Measurements from ENCODE around the gene FBXO8. TPM values are rescaled to one million over a fixed set of nuclear protein-coding genes. Genes with fewer than 3 reads are reported as not detected.

FBXO8 gene
- total RNA-seq, 3 donors from 2014 or later: 29.2 to 49.0 (median 35.2) TPM

DNA sequence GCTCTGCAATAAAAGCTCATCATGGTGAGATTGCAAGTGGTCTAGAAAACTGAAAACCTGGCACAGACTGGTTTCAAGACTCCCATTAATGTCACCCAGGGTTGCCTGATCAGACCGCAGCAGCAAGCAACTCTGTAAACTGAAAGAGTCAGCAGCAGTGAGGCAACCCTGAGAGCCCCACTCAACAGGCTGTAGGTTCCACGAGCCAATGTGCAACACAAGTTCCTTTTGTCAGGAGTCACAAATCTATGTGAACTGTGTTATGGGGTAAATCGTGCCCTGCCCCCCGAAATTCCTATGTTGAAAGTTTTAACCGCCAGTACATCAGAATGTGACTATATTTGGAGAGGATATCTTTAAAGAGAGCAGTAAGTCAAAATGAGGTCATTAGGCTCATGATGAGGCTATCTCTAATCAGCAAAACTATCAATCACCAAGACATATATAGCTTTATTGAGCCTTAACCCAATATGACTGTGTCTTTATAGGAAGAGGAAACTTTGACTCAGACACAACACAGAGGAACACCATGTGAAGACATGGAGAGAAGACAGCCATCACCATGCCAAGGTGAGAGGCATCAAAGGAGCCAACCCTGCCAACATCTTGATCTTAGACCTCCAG is 94.0 kb downstream of the FBXO8 start:
- Histone ChIP-seq H3K4me1 (no peaks in the 10 kb centered on the region), H3K27ac (no peak overlapping the region), H3K4me3 (no peak overlapping the region), H3K36me3 (no peaks in the 10 kb centered on the region), H3K27me3 (peaks cover 0 to 4% of the 10 kb centered on the region in 2 donors), H3K9me3 (no peaks in the 10 kb centered on the region)
- TF ChIP-seq, protein P1, sequence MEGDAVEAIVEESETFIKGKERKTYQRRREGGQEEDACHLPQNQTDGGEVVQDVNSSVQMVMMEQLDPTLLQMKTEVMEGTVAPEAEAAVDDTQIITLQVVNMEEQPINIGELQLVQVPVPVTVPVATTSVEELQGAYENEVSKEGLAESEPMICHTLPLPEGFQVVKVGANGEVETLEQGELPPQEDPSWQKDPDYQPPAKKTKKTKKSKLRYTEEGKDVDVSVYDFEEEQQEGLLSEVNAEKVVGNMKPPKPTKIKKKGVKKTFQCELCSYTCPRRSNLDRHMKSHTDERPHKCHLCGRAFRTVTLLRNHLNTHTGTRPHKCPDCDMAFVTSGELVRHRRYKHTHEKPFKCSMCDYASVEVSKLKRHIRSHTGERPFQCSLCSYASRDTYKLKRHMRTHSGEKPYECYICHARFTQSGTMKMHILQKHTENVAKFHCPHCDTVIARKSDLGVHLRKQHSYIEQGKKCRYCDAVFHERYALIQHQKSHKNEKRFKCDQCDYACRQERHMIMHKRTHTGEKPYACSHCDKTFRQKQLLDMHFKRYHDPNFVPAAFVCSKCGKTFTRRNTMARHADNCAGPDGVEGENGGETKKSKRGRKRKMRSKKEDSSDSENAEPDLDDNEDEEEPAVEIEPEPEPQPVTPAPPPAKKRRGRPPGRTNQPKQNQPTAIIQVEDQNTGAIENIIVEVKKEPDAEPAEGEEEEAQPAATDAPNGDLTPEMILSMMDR (IDR thresholded peaks at IDR 0.05): no peak
- TF ChIP-seq POLR2A (IDR thresholded peaks at IDR 0.05): no peak
- no peak for TF ChIP-seq POLR2AphosphoS5 (IDR thresholded peaks at IDR 0.05)
- intact Hi-C loops (cut with DNase I; ENCODE audit: low total_unique reads): loop anchor here (5.0 kb wide), 1 partner anchor 787 kb away; no protein-coding TSS in a partner anchor
- no peak for DNase-seq (ENCODE audit: low spot score in 2 of 2)

Other genes with a start within 250 kb of the FBXO8 start
- 10 to 100 TPM; 12.2 to 30.9 (median 19.7) TPM for gene CEP44, start 244 bp upstream of the FBXO8 start, total RNA-seq
- 100 to 1,000 TPM in 1 of 3 donors, 10 to 100 TPM in 1, 1 to 10 TPM in 1; 9.8 to 137 (median 10.5) TPM for gene HPGD, start 238.8 kb upstream of the FBXO8 start, total RNA-seq

All from breast epithelium (tissue), 4 donors.